GM18909 (cell line): ENCODE measurements around the gene HOXA11.

ENCODE experiments used
- ATAC-seq: cut with Tn5 transposase; IDR thresholded peaks from one replicate; pipeline ENCODE4 v1.9.1; 2021; ENCODE audit warnings: mild to moderate bottlenecking; ENCODE audit not compliant: unreplicated experiment, poor library complexity

The HOXA11 gene

DNA sequence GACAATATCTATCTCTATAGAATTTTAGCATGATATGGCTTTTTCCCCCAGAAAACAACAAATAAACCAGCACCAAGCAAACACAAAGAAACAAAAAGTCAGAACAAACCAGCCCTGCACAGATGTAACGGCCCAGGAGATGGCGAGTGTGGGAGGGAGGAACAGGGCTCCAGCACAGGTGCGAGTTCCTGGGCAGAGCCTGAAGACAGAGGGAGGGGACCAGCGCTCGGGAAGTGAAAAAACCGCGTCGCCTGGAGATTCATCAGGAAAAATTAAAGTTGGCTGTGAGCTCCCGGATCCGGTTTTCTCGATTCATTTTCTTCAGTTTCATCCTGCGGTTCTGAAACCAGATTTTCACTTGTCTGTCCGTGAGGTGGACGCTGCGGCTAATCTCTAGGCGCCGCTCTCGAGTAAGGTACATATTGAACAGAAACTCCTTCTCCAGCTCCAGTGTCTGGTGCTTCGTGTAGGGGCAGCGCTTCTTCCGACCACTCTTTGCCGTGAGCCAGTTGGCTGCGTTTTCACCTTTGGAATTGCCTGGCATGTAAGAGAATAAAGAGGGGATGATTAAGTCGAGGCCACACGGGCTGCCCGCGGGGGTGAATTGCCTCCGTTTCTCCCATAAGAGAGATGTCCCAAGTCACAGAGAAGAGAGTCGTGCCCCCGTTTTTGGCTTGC lies 13.3 kb downstream of the HOXA11 start:
- no peak for ATAC-seq

DNA sequence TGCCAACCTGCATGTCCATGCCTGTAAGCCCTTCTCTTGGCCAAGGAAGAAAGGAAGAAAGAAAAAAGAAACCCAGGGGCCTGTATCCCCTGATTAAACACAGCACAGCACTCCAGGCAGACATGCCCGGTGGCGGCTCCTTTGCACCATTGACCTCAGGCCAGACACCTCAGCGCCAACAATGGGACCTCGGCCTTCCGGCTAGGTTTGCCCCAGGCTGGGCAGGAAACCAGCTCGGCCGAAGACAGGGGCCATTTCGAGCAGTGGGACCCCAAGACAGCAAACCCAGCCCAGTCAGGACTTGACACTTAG lies 13.8 kb downstream of the HOXA11 start:
- no peak for ATAC-seq

DNA sequence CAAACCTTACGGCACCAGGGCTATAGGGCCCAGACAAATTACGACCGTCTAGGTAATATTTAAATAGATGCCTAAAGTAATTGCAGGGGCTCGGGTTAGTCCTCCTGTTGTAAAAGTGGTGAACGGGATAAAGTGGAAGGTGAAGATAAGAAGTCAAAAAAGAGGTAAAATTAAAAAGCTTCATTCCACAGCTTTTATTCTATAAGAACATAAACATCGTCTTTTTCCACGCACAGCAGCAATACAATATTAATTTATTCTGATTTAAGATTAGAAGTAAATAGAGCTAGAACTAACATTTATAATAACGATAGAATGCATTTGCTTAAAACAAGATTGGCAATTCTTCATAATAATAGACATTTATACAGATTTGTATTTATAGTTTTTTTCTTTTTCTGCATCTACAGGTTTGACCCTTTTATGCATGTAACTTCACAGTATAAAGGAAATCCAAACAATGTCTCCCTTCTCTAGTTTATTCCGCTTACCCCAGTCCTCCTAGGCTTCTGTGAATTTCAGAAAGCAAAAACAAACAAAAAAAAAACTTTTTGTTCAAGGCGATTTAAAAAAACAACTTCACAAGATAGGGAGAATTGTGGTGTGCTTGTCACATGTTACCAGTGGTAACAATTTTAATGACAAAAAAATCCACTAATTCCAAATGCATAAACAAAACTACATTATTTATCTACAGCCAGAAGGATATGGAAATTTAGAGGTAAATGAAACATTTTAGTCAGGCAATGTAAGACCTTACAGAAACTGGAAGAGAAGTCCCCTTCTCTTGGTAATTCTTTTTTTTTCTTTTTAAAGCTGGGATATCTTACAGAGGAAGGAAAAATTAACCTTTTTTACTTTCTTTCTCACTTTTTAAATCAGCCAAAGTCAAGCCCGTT lies 14.4 kb downstream of the HOXA11 start:
- ATAC-seq, result no peak

DNA sequence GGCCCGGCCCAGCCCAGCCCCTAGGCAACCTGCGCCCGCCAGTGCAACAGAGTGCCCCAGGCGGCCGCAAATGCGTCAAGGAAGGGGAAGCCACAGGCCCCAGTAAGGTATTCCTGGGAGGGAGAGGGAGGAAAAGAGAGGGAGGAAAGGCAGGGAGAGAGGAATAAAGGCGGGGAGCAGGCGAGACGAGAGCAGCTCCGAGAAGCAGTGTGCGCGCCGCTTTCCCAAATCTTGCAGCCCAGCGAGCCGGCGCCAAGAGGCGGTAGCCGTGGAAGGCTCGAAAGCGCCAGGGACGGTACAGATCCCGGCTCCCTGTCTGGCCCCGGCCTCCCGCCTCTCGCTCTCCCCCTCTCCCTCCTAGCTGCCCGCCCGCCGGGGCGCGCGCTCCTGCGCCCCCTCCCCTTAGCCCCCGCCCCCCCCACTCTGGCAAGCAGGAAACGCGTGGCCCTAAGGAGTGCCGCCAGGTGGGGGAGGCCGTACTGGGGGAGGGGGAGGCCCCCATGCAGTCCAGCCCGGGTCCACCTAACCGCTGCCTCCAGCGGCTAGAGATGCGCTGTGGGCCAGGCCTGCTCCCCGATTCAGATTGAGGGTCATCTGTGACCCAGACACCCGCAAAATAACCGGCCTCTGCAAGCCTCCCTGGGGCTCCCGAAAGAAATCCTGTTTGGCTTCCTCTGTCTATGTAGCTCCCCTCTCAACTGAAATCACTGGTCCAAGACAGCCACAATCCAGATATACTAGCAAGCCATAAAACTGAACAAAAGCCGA lies 15.2 kb downstream of the HOXA11 start:
- no peak for ATAC-seq

DNA sequence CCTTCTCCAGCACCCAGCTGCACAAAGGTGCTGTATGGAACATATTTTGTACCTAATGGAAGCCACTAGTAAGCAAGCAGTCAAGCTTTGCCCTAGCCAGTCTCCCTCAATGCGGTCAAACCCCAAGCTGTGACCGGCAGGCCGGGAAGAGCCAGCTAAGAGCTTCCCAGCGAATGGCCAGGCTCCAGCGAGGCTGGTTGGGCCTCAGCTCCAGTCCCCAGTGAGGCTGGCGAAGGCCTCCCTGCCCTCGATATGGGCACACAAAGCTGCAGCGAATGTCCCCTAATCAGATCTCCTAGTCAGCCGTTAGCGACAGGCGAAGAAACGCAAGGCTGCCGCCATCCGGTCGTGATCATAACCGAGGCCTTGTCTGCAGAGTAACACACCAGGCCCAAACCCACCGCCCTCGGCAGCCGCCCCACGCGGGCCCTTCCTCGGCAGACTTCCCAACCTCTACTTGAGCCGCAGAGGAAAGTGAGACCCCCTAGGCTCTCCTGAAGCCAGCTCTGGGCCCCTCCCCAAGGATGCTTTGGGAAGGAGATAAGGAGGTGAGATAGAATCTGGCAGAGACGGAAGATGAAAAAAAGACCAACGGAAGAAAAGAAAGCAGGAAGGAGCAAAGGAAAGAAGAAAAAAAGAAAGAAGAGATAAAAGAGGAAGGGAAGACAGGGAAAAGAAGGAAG lies 16.6 kb downstream of the HOXA11 start:
- no peak for ATAC-seq

DNA sequence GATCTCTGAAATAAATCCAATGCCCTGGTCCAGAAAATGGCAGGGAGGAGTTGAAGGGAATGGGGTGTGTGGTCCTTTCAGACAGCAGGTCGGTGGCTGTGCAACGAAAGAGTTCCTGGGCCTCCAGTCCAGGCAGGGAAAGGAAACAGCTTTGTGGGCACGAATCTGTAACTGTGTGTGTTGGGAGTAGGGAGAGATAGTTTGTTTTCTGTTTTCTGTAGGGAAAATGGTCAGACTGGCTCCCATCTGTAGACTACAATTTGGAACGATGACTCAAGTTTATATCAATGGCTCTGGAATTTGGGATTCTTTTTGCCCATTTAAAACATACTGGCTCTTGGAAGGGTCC lies 17.1 kb downstream of the HOXA11 start:
- ATAC-seq, result no peak

DNA sequence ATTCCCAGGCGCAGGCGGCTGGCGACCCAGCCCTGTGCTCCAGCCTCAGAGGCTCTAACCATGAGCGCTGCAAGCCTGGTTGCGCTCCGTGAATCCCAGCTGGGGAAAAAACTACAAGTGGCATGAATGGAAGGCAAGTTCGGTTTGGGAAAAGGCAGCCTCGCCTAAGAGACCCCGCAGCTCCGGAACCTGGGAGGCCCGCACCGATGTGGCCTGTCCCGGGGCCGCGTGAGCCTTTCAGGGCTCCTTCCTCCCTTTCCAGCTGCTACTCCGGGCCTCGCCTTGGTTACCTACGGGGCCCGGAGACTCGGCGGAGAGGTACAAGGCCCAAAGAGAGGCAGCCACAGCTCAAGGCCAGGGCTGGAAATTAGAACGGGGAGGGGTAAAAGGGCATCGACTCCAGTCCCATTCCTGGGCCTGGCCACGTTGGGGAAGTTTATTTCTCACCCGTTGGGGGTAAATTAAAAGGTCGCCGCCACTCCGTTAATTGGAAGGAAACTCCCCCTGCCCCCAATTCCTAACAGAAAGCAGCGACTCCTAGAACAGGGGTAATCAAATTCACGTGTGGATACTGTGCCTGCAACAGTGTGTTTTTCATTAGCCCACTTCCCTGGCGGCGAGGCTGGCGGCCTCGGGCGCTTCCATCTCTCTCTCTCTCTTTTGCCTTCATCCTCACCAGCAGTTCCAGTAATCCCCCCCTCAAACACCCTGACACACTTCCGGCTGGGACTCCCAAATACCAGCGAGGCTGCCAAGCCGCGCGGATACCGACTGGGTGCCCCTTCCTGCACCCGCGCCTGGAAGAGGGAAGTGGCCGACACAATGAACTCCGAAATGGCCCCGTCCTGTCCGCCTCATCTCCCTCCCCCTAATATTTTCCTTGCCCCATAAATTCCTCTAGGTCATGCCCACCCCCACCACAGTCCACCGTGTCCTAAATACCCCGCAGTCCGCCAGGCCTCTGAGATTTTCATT lies 18.2 kb downstream of the HOXA11 start:
- no peak for ATAC-seq

DNA sequence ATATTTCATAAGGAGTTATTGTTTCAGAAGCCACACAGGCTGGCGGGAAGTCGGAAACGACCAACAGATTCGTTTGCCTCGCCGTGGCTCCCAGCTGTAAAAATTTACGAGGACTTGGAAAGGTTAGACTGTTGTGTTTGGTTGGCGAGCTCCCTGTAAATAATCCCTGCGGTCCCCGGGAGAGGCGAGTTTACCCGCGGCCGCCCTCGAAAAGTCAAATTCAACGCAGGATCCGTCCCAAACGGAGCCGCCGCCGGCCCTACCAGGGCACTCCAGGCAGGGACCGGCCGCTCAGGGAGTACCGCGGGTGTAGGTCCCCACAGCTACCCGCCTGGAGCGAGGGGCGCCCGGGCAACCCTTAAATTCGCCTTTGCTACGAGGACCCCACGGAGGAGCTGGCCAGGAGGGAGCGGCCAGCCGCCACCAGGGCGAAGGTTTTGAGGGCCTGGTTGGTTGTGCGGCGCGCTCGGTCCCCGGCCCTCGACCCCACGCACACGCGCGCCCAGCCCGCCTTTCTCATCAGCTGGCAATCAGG lies 19.0 kb downstream of the HOXA11 start:
- no peak for ATAC-seq

DNA sequence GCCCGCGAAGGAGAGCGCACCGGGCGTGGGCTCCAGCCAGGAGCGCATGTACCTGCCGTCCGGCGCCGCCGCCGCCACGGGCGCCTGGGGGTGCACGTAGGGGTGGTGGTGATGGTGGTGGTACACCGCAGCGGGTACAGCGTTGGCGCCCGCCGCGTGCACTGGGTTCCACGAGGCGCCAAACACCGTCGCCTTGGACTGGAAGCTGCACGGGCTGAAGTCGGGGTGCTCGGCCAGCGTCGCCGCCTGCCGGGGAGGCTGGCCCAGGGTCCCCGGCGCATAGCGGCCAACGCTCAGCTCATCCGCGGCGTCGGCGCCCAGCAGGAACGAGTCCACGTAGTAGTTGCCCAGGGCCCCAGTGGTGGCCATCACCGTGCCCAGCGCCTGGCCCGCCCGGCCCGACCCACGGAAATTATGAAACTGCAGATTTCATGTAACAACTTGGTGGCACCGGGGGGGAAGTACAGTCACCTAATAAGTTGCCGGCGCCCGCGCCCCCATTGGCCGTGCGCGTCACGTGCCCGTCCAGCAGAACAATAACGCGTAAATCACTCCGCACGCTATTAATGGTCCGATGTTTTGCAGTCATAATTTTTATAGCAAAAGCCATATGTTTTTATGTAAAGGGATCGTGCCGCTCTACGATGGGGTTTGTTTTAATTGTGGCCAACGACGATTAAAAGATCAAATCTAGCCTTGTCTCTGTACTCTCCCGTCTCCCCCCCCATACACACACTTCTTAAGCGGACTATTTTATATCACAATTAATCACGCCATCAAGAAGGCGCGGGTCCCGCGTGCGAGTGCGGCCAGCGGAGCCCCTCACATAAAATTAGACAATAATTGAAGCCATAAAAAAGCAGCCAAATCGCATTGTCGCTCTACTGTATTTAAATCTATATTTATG lies 19.7 kb downstream of the HOXA11 start, which contains the start of gene HOXA9:
HOXA9 (minus strand) TSS at position 449 of the 907 bp plus-strand sequence; CDS start at position 369, 80 bp downstream.
- no peak for ATAC-seq

DNA sequence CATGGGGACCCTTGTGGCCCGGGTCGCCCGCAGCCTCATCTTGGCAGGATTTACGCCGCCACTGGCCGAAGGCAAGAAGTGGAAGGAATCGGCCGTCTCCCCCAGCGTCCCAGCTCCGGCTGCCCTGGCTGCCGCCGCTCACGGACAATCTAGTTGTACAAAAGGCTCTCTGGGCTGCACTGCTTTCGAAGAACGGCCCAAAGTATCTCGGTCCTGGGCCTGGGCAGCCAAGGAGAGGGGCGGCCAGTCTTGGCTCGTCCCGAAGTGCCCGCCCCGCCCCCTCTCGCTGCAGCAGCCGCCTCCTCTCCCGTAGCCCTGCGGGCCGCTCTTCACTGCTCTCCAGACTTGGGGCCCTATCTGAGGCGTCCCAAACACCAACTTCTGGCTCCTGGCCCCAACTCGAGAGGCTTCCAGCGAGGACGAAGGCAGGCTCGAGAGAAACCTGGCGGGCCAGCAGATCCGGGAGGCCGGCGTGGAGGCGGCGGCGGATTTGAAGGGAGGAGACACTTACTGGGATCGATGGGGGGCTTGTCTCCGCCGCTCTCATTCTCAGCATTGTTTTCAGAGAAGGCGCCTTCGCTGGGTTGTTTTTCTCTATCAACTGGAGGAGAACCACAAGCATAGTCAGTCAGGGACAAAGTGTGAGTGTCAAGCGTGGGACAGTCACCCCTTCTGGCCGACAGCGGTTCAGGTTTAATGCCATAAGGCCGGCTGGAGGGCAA lies 20.5 kb downstream of the HOXA11 start:
- no peak for ATAC-seq

DNA sequence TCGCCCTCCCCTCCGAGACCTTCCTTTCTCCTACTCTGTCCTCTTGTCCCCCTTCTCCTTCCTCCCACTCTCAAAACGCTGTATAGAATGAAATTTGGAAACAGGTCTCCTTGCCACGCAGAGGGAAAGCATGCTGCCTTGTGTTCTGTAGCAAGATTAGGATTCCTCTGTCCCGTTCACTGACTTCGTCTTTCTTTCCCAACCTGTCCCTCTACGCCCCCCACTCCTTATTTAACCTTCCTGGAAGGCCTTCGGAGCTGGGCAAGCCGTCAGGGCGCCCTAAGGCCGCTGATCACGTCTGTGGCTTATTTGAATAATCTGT lies 21.0 kb downstream of the HOXA11 start:
- no peak for ATAC-seq

DNA sequence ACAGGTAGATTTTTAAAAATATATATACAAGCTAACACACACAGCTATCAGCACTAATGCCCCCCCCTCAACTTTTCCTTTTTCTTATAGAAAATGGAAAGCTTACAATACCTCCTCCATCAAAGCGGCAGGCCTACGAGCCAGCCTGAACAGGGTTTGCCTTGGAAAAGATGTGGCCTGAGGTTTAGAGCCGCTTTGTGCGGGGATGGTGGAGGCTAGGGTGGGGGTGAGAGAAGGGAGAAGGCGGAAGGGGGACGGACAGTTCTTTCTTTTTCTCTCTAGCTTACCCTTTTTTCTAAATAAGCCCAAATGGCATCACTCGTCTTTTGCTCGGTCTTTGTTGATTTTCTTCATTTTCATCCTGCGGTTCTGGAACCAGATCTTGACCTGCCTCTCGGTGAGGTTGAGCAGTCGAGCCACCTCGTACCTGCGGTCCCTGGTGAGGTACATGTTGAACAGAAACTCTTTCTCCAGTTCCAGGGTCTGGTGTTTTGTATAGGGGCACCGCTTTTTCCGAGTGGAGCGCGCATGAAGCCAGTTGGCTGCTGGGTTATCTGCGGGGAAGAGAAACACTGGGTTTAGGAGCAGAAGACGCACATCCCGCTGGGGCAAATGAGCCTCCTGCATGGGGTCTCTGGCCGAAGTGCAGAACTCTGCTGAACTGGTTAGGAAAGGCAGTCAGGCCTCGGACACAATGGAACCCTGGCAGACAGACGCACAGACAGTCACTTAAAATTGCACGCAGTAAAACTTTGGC lies 21.6 kb downstream of the HOXA11 start:
- no peak for ATAC-seq

DNA sequence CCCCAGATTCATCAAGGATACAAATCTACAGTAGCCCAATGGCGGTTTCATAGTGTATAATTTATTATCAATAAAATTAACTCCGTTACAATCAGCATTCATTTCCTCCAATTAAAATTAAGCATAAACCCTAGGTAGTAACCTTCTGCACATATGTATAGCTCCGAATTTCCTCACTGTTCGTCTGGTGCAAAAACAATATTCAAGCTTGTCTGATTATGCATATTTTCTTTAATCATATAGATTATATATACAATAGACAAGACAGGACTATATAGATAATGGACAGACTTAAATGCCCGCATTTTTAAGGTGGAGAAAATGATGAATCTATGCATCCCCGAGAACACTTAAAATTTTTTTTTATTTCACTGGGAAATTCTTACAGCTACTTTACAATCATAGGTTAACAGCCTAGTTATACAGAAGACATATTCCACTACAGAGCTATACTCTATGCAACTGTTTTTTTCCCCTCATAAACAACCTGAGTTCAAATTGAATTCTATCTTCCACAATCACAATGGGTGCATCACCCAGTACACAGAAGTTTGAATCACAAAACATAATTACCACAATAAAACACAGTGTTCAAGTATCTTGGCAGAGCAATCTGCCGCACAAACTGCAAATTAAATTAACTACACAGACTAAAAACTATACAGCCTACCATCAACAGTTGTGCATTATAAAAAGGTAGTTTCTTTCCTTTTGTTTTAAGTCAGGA lies 22.3 kb downstream of the HOXA11 start:
- ATAC-seq, result no peak

DNA sequence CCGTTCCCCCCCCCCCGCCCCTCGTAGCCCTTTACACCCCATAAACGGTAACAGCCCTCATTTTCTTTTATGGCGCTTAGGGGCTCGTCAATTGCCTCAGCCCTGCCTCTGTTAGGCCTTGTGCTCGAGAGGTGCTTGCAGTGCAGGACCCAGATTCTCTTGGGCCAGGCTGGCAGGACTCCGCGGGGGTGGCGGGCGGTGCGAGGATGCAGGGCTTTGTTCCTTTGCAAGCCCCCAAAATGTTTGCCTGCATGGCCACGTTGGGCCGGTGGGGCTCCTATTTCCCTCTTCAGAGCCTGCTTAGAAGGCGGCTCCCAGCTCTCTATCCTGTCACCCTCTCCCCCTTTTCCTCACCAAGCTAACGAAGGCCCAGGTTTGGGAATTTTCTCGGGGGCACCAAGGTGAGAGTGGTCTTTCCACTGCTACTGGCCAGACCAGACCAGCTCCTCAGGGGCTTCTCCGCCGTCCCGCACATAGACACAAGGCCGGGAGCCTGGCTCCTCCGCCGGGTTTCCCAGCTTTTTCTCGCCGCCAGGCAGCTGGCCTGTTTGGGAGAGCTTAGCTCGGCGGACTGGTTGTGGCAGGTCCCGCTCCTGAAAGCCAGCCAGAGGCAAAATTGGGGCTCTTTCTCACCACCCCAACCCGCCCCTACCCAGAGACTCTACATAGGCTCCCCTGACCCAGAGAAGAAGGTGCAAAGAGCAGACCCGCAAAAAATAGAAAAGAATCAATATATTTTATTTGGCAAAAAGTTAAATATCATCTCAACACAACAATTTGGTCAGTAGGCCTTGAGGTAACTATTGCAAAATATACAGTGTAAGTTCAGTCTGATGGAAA lies 23.1 kb downstream of the HOXA11 start:
- ATAC-seq, result no peak

DNA sequence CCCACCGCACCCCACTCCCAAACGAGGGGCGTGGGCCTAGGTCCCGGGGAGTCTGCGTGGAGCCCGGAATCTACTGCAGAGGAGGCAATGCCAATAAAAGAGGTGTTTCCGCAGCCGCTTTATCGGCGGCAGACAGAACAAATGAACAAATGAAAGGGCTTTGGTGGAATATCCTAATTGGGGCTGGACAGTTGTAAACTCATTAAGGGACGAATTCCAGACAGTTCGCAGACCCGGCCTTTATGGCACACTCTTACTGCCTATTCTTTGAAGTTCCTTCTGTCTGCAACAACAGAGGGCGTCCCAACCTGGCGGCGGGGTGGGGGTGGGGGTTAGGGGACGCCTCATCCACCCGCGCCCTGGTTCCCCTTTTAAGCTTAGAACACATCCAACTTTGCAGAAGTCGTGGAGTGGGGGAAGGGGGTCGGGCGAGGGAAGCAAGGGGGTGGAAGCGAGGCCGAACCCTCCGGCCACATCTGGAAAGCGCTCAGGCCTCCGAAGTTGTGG lies 23.8 kb downstream of the HOXA11 start:
- no peak for ATAC-seq
